Stimulated activated CD4-positive, alpha-beta T cell treated with anti-CD3 and anti-CD28 coated beads, Interleukin-1b, Interleukin-23, amount 100 ng/mL, for 1 hour (primary cell): ENCODE results near the gene SGTA.

Experiments
- DNase-seq, 2 donors: peaks; one replicate each; pipeline ENCODE4 v3.0.0-alpha.2; 2020; ENCODE audit warnings: low read depth in 2 of 2

The SGTA gene

DNA sequence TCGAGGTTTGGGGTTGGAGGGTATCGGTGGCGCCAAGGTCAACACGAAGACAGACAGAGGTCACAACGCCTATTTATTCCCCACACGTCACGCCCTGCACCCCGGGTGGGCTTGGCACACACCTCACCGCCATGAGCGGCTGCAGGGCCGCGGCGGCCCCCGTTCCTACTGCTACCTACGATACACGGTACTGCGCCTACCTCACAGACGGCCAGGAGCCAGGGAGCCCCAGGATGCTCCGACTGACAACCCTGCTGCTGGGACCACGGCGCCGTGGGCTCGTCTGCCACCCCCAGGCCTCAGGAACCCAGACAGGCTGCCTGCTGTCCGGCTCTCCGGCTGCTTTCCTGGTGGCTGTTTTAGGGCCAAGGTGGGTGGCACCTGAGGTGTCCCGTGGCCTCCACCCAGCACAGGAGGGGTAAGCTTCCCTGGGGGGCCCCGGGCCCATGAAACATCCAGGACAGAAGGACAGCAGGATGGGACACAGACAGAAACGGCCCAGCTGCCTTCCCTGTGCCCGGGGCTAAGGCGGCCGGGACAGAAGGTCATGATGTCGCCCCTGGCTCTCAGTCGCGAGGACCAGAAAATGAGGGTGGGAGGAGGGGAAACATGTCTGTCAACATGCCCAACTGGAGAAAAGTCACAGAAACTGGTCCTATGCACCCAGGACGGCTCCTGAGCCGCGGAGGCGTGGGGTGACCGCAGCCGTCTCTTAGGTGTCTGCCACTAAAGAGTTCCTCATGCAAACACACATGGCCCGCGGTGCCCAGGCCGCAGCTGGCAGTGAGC, 28.2 kb downstream of the SGTA start:
- no peak for DNase-seq

DNA sequence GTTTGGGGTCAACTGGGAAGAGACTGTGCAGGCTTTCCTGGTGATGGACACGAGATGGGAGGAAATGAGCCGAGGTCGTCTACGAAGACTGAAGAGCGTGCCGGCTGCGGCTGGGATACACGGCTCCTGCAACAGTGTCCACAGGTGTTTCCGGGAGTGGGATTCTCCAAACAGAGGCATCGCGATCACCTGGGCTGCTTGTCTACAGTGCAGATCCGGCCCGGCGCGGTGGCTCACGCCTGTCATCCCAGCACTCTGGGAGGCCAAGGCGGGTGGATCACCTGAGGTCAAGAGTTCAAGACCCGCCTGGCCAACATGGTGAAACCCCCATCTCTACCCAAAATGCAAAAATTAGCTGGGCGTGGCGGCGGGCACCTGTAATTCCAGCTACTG, 31.6 kb downstream of the SGTA start:
- DNase-seq = no peak

DNA sequence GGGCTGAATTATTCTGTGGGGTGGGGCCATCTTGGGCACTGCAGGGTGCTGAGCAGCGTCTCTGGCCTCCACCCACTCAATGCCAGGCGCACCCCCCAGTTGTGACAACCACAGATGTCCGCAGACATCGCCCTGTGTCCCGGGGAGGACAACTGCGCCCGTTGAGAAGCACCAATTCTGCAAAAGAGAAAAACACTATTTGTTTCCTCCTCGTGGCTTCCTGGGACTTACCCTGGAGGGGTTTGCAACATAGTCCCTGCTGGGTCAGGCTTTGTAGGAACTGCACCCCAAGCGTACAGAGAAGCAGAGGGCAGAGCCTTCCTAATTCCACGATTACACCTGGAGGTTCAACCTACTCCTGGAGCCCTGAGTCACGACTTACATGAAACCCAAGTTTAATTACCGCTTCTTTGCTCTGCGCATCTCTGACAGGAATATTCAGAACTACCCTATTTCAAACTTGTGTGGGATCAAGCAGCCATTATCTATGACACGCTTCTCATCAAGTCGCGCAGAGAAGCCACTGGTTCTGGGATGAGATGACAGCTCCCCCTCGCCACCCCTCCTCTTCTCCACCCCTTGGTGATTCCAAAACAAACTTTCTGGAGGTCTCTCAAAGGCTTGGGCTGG, 32.1 kb downstream of the SGTA start:
- no peak for DNase-seq

DNA sequence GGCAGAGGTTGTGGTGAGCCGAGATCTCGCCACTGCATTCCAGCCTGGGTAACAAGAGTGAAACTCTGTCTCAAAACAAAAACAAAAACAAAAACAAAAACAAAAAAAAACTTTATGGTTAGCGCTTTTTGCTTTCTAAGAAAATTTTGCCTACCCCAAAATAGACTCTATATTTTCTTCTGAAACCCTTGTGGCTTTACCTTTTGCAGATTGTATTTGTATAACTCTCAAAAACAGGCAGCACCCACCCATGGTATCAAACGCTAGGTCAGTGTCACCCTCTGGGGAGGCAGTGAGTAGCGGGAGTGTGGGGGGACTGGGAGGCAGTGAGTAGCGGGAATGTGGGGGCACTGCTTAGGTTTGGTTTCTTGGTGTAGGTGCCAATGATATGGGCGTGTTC, 35.7 kb downstream of the SGTA start:
- DNase-seq = no peak

DNA sequence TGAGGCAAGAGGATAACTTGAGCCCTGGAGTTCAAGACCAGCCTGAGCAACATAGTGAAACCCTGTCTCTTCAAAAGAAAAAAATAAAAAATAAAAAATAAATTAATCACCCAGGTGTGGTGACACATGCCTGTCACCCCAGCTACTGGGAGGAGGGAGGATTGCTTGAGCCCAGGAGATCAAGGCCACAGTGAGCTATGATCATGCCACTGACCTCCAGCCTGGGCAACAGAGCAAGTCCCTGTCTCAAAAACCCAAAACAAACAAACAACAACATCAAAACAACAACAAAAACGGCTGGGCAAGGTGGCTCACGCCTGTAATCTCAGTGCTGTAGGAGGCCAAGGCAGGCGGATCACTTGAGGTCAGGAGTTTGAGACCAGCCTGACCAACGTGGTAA, 39.0 kb downstream of the SGTA start:
- DNase-seq = no peak

DNA sequence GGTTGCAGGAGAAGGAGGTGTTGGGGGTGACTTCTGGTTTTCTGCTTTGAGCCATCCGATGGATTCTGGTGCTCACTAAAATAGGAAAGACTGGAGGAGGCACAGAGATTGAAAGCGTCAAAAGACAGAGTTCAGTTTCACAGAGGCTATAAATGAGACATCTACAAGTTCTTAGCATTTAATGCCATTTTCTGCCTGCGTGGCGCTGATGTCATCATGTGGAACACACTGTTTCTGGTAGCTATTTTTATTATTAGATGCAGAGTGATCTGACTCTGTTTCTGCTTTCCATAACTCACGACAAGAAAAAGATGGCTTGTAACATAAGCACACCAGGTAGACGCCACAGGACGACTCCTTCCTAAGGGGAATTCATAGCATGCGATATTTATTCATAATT, 40.0 kb downstream of the SGTA start:
- DNase-seq = no peak

DNA sequence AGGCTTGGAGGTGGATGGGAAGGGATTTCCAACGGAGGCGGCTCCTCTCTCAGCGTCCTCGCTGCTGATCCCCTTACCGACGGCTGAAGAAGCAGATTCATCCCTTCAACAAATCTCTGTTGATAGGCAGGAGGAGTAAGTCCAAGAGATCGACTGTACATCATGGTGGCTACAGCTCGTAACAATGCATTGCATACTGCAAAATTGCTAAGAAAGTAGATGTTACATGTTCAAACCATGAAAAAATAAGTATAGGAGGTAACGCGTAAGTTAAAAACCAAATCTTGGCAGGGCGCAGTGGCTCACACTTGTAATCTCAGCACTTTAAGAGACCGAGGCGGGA, 42.8 kb downstream of the SGTA start:
- no peak for DNase-seq

DNA sequence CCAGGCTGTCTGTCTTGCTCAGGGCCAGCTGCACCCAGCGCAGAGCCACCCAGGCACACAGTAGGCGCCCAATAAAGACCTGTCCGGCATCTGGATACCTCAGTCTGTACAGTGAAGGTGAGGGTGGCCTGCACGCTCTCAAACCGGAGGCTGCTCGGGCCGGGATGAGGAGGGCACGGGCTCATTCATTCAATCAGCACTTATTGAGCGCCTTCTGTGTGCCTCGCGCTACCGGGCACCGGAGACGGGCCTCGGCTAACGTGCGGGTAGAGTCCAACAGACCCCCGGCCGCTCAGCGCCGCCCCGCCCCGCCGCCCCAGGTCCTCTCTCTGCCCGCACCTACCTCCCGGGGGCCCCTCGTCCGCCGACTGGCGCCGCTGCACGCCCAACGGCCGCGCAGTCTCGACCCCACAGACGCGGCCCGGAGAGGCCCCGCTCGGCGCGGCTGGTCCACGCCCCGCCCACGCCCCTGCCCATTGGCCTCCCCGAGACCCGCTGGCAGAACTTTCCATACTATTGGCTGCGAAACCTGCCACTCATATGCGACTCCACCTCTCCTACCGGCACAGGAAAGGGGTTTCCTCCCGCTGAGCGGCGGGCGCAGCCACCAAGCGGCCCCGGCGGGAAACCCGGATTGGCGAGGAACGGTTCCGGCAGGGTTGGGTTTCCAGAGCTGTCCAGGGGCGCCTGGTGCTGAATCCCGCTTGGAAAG, 43.3 kb downstream of the SGTA start, which contains the start of gene SLC39A3:
Gene SLC39A3 (minus strand): TSS at position 416 of the 712 bp plus-strand sequence. CDS start 2,760 bp downstream, outside the sequence.
- peak; percentile 99 for DNase-seq

DNA sequence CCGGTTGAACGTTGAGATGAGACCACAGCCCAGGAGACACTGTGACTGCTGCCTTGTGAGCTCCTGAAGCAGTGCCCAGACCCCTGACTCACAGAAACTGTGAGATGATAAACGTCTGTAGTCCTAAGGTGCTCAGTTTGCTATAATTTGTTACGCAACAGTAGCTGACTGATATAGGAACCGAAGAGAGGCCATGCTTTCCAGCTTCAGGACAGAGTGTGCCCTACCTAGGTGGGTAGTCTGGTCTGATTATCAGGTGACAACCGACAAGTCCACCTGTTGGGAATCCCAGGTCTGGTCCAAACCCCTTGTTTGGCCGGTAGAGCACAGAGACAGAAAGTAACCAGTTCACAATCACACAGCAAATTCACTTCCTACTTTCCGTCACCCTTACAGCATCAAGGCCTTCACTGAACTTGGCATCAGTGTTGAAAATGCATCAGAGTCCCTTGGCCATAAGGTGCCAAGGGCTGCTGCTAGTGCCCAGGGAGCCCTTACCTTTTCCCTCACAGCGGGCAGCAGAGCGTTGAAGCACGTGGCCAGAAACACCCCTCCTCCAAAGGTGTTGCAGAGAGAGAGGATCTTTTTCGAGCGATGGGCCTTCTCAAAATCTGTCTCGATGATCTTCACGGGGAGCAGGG, 46.4 kb downstream of the SGTA start:
- DNase-seq = no peak

DNA sequence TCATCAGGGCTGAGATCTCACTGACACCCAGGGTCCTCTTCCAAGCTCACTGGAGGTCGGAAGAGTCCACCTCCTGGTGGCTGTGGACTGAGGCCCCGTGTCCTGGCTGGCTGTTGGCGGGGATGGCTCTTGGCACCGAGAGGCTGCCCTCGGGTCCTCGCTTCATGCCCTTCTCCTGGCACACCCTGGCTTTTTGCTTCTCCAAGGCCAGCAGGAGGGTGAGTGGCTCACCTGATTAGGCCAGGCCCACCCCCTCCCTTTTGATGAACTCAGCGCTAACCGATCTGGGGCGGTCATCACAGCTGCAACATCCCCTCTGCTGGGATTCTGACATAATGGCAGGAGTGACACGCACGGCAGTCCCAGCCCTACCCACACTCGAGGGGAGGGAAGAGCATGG, 47.7 kb downstream of the SGTA start:
- no peak for DNase-seq

DNA sequence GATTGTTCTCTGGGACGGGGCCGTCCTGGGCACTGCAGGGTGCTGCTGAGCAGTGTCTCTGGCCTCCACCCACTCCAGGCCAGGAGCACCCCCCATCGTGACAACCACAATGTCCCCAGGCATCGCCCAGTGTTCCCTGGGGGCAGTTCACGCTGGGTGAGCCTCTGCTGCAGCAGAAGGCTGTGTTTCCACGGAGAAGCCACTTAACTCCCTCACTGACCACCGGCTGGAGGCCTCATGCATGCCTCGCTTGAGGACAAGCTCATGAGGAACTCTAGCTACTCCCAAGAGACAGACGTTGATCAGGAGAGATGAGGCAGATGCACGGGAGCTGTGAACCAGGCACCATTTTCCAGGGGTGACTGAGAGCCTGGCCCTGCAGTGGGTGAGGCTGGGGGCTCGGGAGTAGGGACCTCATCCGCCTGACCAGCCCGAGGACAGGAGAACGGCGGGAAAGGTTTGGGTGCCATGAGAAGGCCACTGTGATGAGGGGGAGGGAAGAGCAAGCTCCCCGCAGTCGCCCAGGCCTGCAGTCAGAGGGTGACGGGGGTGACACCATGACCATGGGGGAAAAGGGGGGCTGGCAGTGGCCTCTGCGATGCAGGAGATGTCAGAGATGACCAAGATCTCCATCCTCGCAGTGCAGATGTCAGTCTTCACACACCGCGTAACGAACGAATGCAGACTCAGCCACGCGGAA, 48.3 kb downstream of the SGTA start:
- DNase-seq = no peak

DNA sequence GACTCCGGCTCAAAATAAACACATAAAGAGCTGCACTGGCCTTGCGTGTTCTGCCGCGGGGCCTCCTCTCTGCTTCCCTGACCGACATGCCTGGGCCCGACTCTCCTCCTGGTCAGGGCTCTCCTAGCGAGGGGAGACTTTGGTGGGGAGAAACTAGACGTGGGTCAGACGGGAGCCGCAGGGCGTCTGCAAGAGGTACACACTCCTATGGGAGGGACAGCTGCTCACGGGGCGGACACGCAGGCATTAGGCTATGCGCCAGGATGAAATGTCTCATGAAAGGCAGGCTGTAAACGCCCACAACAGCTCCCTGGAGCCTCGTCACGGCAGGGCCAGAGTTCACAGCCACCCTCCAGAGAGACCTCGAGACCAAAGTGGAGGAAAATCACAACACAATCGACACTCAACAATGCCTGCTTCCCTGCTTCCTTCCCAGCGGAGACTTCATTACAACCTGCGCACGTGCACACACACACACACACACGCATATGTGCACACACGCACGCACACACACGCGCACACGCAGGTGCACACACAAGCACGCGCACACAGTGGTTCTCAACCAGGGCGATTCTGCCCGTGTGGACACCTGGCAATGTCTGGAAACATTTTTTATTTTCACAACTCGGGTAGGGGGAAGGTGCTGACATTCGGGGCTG, 49.0 kb downstream of the SGTA start:
- no peak for DNase-seq

DNA sequence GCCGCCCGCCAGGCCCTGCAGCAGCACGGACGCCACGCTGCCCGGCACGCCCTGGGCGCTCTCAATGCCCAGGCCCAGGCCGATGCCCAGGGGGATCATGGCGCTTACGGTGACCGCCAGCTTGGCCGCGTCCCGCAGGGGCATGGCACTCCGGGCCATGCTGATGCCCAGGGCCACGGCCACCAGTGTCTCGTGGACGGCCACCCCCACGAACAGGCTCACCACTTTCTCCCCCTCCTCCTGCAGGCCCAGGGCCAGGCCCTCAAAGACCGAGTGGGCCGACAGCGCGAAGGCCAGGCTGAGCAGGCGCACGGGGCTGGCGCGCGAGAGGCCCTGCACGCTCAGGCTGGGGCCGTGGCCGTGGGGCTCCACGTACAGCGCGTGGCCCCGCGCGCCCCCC, 50.2 kb downstream of the SGTA start:
- DNase-seq = no peak

DNA sequence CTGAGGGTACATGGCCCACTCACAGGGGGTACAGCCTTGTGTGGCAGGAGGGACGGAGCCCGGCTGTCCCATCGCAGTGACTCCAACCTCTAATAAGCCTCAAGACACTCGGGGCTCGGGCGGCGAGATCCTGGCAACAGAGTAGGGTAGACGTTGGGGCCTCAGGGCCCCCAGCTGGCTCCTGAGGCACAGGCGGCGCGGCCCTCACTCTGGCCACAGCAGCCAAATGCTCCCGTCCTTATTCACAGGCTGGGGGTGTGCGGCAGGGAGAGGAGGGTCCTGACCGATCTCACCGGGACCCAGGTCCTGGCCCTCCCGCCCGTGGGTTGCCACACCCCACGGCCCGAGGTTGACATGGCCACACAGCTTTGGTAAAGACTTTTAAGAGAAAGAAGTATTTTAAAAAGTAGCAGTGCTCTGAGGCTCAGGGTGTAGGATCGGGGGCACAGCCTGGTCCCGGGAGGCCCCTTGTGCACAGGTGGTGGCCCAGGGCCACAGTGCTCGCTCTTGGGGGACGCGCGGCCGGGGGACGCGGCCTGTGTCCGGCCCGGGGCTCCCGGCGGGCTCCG, 50.8 kb downstream of the SGTA start:
- no peak for DNase-seq

DNA sequence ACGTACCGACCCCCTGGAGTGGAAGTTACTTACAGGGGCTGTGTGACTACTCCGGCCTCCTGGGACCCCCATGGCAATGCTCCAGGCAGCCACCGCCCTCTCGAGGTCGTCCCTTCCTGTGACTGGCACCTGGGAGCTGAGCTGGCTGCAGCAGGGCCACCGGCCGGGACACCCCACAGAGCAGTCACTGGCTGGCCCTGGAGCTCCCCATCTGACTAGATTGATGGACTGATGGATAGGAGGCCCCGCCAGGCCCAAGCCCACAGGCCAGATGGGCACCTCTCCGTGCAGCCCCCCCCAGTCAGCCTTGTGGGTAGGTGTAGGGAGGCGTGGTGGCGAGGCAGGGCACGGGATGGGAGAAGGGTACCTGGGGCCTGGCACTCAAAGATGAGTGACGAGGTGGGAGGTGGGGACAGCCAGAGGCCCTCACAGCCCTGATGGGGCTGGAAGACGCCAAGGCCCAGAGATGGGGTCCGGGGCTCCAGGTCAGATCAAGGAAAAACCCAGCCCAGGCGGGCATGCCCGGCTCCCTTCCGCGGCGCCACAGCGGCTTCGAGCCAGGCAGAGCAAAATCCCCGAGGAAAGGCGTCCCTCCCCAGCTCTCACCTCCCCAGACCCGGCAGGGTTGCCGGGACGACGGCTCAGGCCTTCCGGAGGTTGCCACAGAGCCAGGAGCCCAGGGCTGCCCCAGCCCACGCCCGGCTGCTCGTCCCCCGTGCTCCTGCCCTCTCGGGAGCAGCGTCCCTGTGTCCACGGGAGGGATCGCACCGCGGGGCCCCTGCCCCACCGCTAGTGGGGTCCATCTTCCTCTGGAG, 51.7 kb downstream of the SGTA start:
- no peak for DNase-seq

DNA sequence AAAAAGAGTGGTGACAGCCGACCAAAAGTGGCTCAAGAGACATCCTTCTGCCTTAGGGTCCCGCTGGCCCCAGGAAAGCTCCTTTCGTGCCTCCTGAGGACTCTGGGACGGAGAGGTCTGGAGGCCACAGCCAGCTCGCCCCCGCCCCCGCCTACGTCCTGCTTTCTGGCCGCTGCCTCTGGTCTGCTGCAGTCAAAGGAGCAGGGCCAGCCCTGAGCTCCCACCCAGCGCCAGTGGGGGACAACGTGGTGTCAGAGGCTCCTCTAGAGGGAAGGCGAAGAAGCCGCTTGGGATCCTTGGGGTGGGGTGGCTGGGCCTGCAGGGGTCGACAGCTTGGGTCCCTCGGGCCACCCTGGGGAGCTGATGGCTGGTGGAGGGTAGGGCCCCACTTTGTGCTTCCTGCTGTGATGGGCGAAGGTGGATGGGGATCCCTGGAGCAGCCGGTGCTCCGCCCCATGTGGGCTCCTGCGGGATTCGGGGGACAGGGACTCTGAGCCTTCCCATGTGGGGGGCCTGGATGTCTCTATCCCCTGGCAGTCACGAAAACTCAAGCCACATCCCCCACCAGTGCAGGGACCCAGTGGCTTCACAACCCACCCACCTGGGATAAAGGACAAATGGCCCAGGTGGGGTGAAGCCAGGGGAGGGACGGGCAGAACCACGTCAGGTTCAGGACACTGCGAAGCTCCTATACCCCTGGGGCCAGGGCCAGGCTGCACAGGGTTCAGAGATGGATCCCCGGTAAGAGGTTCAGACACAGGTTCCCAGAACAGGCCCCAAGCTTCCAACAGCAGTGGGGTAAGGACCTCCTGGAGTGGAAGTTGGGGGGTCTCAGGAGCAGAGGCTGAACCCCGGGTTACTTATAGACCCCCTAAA, 52.9 kb downstream of the SGTA start:
- DNase-seq = no peak

DNA sequence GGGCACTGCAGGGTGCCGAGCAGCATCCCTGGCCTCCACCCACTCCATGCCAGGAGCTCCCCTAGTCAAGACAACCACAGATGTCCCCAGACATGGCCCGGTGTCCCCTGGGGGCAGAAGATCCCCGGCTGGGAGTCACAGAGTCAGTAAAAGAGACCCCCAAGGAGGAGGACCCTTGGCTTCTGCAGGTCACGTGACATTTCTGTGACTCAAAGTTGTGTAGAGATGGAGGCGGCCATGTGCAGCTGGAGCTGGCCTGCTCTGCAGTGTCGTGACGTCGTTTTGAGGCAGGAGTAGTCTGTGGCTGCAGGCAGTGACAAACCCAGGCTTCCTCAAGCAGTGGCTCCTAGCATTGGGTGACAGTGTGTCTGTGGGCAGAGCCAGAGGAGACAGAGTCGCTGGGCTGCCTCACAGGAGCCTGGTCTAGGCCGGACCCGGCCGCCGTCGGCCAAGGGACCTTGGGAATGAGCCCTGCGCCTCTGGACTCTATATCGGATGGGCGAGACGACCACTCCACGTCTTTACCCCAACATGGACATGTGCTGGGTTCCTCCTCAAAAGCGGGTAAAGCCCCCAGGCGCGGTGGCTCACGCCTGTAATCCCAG, 54.2 kb downstream of the SGTA start:
- DNase-seq = no peak

DNA sequence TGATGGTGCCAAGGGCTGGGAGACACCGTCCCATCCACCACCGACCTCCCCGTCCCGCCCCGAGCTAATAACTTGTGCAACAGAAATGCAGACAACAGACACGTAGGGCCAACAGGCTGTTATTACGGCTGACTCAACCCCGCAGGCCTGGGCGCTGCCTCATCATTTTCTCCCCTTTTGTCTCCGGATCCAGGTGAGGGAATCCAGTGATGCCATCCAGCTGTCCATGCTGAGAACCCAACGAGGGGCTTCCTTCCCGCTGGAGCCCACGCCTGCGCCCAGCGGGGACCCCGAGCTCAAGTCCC, 55.5 kb downstream of the SGTA start:
- no peak for DNase-seq
